SK-N-SH treated with all-trans-retinoic acid at 6 μM for 48 hours (cell line): ENCODE data around the gene CHRM4.

ENCODE experiments used
- ATAC-seq: fragments of 200-7000 bp; cut with Tn5 transposase; 3 replicates; pipeline ENCODE4 v1.9.1; 2020; ENCODE audit warnings: mild to moderate bottlenecking, moderate library complexity
- CSDC2 ChIP-seq: fragments of 250-450 bp; sonication (Bioruptor Pico); IDR thresholded peaks from 2 replicates; pipeline ENCODE4 v1.5.0; 2020; ENCODE audit warnings: mild to moderate bottlenecking, moderate library complexity
- GLIS3 ChIP-seq: fragments of 250-450 bp; sonication (Bioruptor Pico); IDR thresholded peaks from 2 replicates; pipeline ENCODE4 v1.5.0; 2020; ENCODE audit warnings: mild to moderate bottlenecking, moderate library complexity
- ISL1 ChIP-seq: fragments of 250-450 bp; sonication (Bioruptor Pico); IDR thresholded peaks from 2 replicates; pipeline ENCODE4 v2.1.2; 2022; ENCODE audit warnings: mild to moderate bottlenecking, moderate library complexity
- PPARA ChIP-seq: fragments of 250-450 bp; sonication (Bioruptor Pico); IDR thresholded peaks from 2 replicates; pipeline ENCODE4 v1.5.0; 2020; ENCODE audit warnings: mild to moderate bottlenecking, borderline replicate concordance
- RARB ChIP-seq: fragments of 250-450 bp; sonication (Bioruptor Pico); IDR thresholded peaks from 2 replicates; pipeline ENCODE4 v1.8.0; 2021; ENCODE audit warnings: mild to moderate bottlenecking, moderate library complexity
- SNAI2 ChIP-seq: fragments of 250-450 bp; sonication (Bioruptor Pico); IDR thresholded peaks from 2 replicates; pipeline ENCODE4 v1.5.0; 2020; ENCODE audit warnings: mild to moderate bottlenecking, moderate library complexity
- TCF4 ChIP-seq: fragments of 250-450 bp; sonication (Bioruptor Pico); IDR thresholded peaks from 2 replicates; pipeline ENCODE4 v1.8.0; 2021; ENCODE audit warnings: mild to moderate bottlenecking, moderate library complexity, borderline replicate concordance
- TOX ChIP-seq: fragments of 250-450 bp; sonication (Bioruptor Pico); IDR thresholded peaks from 2 replicates; pipeline ENCODE4 v1.8.0; 2021; ENCODE audit warnings: mild to moderate bottlenecking, moderate library complexity, borderline replicate concordance
- ZC3H10 ChIP-seq: fragments of 250-450 bp; sonication (Bioruptor Pico); IDR thresholded peaks from 2 replicates; pipeline ENCODE4 v1.5.1; 2021; ENCODE audit warnings: mild to moderate bottlenecking, moderate library complexity
- ZFP30 ChIP-seq: fragments of 450-650 bp; formaldehyde crosslinking; IDR thresholded peaks from 2 replicates; pipeline ENCODE4 v1.5.0; 2022; ENCODE audit warnings: mild to moderate bottlenecking, moderate library complexity
- ZNF565 ChIP-seq: fragments of 450-650 bp; formaldehyde crosslinking; conservative IDR thresholded peaks from 2 replicates; pipeline ENCODE4 v1.5.0; 2020; ENCODE audit warnings: low read depth, mild to moderate bottlenecking, moderate library complexity
- ZNF70 ChIP-seq: fragments of 450-650 bp; formaldehyde crosslinking; IDR thresholded peaks from 2 replicates; pipeline ENCODE4 v1.5.0; 2020; ENCODE audit warnings: mild to moderate bottlenecking, moderate library complexity
- ZNF8 ChIP-seq: fragments of 450-650 bp; formaldehyde crosslinking; IDR thresholded peaks from 2 replicates; pipeline ENCODE4 v1.5.0; 2020; ENCODE audit warnings: mild to moderate bottlenecking, moderate library complexity
- TF ChIP-seq, protein P1 (sequence below): fragments of 250-450 bp; sonication (Bioruptor Pico); IDR thresholded peaks from 2 replicates; pipeline ENCODE4 v1.8.0; 2021; ENCODE audit warnings: low read depth, mild to moderate bottlenecking, moderate library complexity, borderline replicate concordance
- TF ChIP-seq, protein P2 (sequence below): fragments of 250-450 bp; sonication (Bioruptor Pico); IDR thresholded peaks from 2 replicates; pipeline ENCODE4 v1.5.1; 2021; ENCODE audit warnings: mild to moderate bottlenecking, moderate library complexity
- TF ChIP-seq, protein P3 (sequence below): fragments of 250-450 bp; sonication (Bioruptor Pico); IDR thresholded peaks from 2 replicates; pipeline ENCODE4 v1.5.1; 2020; ENCODE audit warnings: low read depth, mild to moderate bottlenecking, moderate library complexity
- TF ChIP-seq, protein P4 (sequence below): fragments of 250-450 bp; sonication (Bioruptor Pico); IDR thresholded peaks from 2 replicates; pipeline ENCODE4 v1.5.0; 2020; ENCODE audit warnings: mild to moderate bottlenecking, moderate library complexity
- TF ChIP-seq, protein P5 (sequence below): fragments of 250-450 bp; sonication (Bioruptor Pico); IDR thresholded peaks from 2 replicates; pipeline ENCODE4 v1.8.0; 2020; ENCODE audit warnings: mild to moderate bottlenecking, moderate library complexity, borderline replicate concordance

The CHRM4 gene

DNA sequence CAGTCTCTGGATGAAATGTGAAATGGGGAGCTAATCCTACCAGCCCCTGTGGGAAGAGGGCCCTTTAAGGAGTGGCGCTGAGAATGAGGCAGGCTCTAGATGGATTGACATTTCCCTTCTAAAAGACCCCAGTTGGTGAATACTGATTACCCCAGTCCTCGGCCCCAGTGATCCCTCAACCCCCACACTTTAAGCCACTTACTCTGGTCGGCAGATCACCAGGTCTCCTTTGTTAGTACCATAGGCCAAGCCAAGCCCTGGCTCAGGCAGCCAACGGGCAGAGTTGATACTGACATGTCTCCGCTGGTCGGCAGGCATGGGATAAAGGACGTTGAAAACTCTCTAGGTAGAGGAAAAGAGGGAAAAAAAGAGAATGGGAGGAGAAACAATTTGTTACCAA, 26.1 kb upstream of the CHRM4 start:
- no peak for ATAC-seq
- no peak for TF ChIP-seq TCF4 (CRISPR knock-in tag)
- no peak for TF ChIP-seq ZNF8
- no peak for TF ChIP-seq SNAI2

DNA sequence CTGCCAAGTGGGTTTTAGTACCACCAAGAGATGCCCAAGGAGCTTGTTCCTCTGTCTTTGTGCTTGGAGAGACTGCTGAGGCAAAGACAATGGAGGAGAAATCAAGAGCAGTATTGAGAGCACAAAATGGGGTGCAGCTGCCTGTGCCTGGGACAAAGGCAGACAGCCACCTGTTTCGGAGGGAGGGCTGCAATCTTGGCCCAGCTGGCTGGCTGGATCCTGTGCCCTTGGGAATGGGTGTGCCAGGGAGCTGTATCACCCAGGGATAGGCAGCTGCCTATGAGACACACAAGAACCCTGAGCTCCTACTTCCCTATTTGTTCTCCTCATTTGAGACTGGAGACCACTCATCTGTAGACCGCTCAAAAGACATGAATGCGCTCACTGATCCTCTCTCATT, 23.3 kb upstream of the CHRM4 start:
- ATAC-seq = no peak
- TF ChIP-seq, protein P1, sequence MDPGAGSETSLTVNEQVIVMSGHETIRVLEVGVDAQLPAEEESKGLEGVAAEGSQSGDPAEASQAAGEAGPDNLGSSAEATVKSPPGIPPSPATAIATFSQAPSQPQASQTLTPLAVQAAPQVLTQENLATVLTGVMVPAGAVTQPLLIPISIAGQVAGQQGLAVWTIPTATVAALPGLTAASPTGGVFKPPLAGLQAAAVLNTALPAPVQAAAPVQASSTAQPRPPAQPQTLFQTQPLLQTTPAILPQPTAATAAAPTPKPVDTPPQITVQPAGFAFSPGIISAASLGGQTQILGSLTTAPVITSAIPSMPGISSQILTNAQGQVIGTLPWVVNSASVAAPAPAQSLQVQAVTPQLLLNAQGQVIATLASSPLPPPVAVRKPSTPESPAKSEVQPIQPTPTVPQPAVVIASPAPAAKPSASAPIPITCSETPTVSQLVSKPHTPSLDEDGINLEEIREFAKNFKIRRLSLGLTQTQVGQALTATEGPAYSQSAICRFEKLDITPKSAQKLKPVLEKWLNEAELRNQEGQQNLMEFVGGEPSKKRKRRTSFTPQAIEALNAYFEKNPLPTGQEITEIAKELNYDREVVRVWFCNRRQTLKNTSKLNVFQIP (CRISPR knock-in tag) = no peak
- TF ChIP-seq ZNF565 (CRISPR knock-in tag) = no peak
- no peak for TF ChIP-seq TCF4 (CRISPR knock-in tag)
- TF ChIP-seq PPARA (CRISPR knock-in tag) = no peak
- no peak for TF ChIP-seq RARB
- TF ChIP-seq CSDC2 = no peak
- TF ChIP-seq, protein P2, sequence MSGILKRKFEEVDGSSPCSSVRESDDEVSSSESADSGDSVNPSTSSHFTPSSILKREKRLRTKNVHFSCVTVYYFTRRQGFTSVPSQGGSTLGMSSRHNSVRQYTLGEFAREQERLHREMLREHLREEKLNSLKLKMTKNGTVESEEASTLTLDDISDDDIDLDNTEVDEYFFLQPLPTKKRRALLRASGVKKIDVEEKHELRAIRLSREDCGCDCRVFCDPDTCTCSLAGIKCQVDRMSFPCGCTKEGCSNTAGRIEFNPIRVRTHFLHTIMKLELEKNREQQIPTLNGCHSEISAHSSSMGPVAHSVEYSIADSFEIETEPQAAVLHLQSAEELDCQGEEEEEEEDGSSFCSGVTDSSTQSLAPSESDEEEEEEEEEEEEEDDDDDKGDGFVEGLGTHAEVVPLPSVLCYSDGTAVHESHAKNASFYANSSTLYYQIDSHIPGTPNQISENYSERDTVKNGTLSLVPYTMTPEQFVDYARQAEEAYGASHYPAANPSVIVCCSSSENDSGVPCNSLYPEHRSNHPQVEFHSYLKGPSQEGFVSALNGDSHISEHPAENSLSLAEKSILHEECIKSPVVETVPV (CRISPR knock-in tag) = no peak
- no peak for TF ChIP-seq ZNF70
- TF ChIP-seq, protein P3, sequence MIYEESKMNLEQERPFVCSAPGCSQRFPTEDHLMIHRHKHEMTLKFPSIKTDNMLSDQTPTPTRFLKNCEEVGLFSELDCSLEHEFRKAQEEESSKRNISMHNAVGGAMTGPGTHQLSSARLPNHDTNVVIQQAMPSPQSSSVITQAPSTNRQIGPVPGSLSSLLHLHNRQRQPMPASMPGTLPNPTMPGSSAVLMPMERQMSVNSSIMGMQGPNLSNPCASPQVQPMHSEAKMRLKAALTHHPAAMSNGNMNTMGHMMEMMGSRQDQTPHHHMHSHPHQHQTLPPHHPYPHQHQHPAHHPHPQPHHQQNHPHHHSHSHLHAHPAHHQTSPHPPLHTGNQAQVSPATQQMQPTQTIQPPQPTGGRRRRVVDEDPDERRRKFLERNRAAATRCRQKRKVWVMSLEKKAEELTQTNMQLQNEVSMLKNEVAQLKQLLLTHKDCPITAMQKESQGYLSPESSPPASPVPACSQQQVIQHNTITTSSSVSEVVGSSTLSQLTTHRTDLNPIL (CRISPR knock-in tag) = no peak

DNA sequence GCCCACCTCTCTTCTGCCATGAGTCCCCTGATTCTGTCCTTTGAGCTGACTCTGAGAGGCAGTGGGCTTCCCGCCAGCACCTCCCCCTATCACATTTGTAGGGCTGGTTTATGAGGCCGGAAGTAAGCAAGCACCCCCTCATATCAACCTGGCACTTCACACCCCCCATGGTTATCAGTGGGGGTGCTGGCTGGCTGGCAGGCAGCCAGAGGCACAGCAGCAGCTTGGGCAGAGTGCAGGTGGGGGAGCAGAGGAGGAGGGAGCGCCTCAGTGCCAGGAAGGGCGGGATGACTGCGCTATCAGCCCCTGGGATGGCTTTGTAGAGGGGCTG, 22.9 kb upstream of the CHRM4 start:
- no peak for ATAC-seq
- TF ChIP-seq ZC3H10 (CRISPR knock-in tag) = no peak
- TF ChIP-seq, protein P3 (CRISPR knock-in tag) = no peak
- TF ChIP-seq PPARA (CRISPR knock-in tag) = no peak
- TF ChIP-seq ISL1 = no peak
- TF ChIP-seq ZNF8 = no peak
- TF ChIP-seq GLIS3 = no peak
- TF ChIP-seq ZNF565 (CRISPR knock-in tag) = no peak
- TF ChIP-seq SNAI2 = no peak

DNA sequence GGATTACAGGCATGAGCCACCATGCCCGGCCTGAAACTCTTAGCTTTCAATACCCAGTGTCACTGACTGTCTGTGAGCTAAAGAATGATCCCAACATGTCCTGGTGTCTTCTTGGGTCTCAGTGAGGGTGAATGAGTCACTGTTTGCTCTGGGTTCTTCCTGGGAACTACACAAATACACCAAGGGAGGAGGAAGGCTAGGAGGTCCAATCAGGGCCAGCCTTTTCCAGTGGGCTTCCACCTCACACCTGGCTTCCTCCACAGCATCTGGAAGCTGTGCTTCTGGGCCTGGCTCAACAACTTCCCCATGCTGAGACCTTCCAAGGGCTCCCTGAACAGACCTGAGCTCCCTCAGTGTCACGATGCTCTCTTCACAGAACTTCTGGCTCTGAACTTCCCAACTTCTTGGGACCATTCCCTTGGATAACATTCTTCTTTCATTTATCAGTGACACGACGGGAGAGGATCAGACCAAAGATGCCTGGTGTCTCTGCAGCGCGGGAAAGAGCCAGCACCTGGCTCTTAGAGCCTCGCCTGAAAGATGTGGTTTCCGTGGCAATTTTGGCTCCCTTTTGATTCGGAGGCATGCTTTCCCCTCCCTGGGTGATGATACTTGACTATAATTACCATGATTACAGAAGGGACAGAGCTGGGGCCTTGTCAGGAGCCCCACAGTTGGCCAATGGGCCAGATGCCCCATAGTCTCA, 22.3 kb upstream of the CHRM4 start:
- ATAC-seq = no peak
- TF ChIP-seq, protein P1 (CRISPR knock-in tag) = no peak
- TF ChIP-seq, protein P4, sequence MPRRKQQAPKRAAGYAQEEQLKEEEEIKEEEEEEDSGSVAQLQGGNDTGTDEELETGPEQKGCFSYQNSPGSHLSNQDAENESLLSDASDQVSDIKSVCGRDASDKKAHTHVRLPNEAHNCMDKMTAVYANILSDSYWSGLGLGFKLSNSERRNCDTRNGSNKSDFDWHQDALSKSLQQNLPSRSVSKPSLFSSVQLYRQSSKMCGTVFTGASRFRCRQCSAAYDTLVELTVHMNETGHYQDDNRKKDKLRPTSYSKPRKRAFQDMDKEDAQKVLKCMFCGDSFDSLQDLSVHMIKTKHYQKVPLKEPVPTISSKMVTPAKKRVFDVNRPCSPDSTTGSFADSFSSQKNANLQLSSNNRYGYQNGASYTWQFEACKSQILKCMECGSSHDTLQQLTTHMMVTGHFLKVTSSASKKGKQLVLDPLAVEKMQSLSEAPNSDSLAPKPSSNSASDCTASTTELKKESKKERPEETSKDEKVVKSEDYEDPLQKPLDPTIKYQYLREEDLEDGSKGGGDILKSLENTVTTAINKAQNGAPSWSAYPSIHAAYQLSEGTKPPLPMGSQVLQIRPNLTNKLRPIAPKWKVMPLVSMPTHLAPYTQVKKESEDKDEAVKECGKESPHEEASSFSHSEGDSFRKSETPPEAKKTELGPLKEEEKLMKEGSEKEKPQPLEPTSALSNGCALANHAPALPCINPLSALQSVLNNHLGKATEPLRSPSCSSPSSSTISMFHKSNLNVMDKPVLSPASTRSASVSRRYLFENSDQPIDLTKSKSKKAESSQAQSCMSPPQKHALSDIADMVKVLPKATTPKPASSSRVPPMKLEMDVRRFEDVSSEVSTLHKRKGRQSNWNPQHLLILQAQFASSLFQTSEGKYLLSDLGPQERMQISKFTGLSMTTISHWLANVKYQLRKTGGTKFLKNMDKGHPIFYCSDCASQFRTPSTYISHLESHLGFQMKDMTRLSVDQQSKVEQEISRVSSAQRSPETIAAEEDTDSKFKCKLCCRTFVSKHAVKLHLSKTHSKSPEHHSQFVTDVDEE (CRISPR knock-in tag) = no peak
- no peak for TF ChIP-seq RARB
- TF ChIP-seq ZNF70 = no peak
- TF ChIP-seq ZFP30 (CRISPR knock-in tag) = no peak
- TF ChIP-seq, protein P5, sequence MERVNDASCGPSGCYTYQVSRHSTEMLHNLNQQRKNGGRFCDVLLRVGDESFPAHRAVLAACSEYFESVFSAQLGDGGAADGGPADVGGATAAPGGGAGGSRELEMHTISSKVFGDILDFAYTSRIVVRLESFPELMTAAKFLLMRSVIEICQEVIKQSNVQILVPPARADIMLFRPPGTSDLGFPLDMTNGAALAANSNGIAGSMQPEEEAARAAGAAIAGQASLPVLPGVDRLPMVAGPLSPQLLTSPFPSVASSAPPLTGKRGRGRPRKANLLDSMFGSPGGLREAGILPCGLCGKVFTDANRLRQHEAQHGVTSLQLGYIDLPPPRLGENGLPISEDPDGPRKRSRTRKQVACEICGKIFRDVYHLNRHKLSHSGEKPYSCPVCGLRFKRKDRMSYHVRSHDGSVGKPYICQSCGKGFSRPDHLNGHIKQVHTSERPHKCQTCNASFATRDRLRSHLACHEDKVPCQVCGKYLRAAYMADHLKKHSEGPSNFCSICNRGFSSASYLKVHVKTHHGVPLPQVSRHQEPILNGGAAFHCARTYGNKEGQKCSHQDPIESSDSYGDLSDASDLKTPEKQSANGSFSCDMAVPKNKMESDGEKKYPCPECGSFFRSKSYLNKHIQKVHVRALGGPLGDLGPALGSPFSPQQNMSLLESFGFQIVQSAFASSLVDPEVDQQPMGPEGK = no peak
- TF ChIP-seq TOX (CRISPR knock-in tag) = no peak
- no peak for TF ChIP-seq GLIS3
